ENCODE data around the gene ORC5.
"Not testable (repeated sequence)": the region's sequence is repeated elsewhere in the genome, so short reads cannot be mapped to it uniquely, and the experiment has no call there.

ORC5 gene

GRCh38 chr7:104242638-104243037 is 34.8 kb upstream of the ORC5 start:
- H3K9me3 Mint-ChIP-seq, result peaks cover 4% of the 10 kb centered on the region
- no peak overlapping the region for H3K27ac Mint-ChIP-seq
- TF ChIP-seq CTCF (IDR thresholded peaks at IDR 0.05; ENCODE audit: unreplicated experiment in 3 of 3), result no peak
- no peak overlapping the region for H3K4me3 Mint-ChIP-seq
- peaks cover 14% of the 10 kb centered on the region for H3K4me1 Mint-ChIP-seq
- H3K36me3 Mint-ChIP-seq (ENCODE audit: low read depth), result no peaks in the 10 kb centered on the region
- H3K27me3 Mint-ChIP-seq (ENCODE audit: low read depth), result peaks cover 11% of the 10 kb centered on the region

- TF ChIP-seq CTCF (IDR thresholded peaks at IDR 0.05; ENCODE audit: unreplicated experiment in 3 of 3), result no peak
- Mint-ChIP-seq H3K4me1 (peaks cover 14% of the 10 kb centered on the region), H3K9me3 (peaks cover 3% of the 10 kb centered on the region), H3K27me3 (ENCODE audit: low read depth) (peaks cover 7% of the 10 kb centered on the region), H3K27ac (no peak overlapping the region), H3K36me3 (ENCODE audit: low read depth) (no peaks in the 10 kb centered on the region), H3K4me3 (no peak overlapping the region)
These were observed 33.9 kb upstream of the ORC5 start for GRCh38 chr7:104241538-104242209.

- peaks cover 7% of the 10 kb centered on the region for H3K27me3 Mint-ChIP-seq (ENCODE audit: low read depth)
- H3K4me3 Mint-ChIP-seq, result no peak overlapping the region
- no peak for TF ChIP-seq CTCF (IDR thresholded peaks at IDR 0.05; ENCODE audit: unreplicated experiment in 3 of 3)
- H3K36me3 Mint-ChIP-seq (ENCODE audit: low read depth), result no peaks in the 10 kb centered on the region
- H3K9me3 Mint-ChIP-seq, result peaks cover 4% of the 10 kb centered on the region
- H3K27ac Mint-ChIP-seq, result peak overlapping the region in 1 of 3 experiments; percentile 27
- peaks cover 14% of the 10 kb centered on the region for H3K4me1 Mint-ChIP-seq
These were observed 33.3 kb upstream of the ORC5 start for GRCh38 chr7:104241135-104241534.

DNA sequence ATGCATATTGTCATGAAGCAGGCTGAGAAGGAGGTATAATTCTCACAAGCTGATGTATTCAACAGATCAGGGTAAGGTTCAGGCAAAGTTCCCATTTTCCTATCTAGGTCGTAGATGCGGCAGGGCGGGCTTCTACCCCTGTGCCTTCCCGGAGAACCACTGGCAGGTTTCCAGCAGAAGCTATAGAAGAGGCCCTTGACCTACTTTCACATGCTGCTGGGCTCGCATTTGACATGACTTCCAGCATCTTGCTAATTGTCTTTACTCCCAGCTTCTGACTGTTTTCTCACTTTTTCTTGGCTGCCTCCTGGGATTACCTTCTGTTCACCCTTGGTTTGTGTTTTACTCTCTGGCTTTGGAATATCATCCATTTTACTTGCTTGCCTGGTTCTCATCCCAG is 32.6 kb upstream of the ORC5 start:
- H3K36me3 Mint-ChIP-seq (ENCODE audit: low read depth), result no peaks in the 10 kb centered on the region
- H3K4me3 Mint-ChIP-seq, result no peak overlapping the region
- peak overlapping the region in 1 of 3 experiments; percentile 27 for H3K27ac Mint-ChIP-seq
- no peak for TF ChIP-seq CTCF (IDR thresholded peaks at IDR 0.05; ENCODE audit: unreplicated experiment in 3 of 3)
- peaks cover 4% of the 10 kb centered on the region for H3K9me3 Mint-ChIP-seq
- H3K27me3 Mint-ChIP-seq (ENCODE audit: low read depth), result peaks cover 7% of the 10 kb centered on the region
- H3K4me1 Mint-ChIP-seq, result peaks cover 14% of the 10 kb centered on the region

DNA sequence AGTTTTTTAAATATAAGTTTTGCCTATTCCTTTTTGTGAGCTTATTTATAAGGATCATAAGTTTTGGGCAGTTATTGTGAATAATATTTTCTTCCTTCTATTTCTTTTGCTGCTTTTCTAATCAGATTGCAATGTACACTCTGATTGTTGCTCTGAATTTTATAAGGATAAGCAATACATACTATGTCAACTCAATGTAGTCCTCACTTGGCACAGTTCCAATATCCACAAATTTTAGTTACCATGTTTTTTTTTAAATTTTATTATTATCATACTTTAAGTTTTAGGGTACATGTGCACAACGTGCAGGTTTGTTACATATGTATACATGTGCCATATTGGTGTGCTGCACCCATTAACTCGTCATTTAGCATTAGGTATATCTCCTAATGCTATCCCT is 27.2 kb upstream of the ORC5 start:
- H3K4me3 Mint-ChIP-seq; H3K9me3 Mint-ChIP-seq; H3K36me3 Mint-ChIP-seq (ENCODE audit: low read depth); H3K27ac Mint-ChIP-seq: not testable (repeated sequence)
- Mint-ChIP-seq H3K4me1 (peaks cover 14% of the 10 kb centered on the region), H3K27me3 (ENCODE audit: low read depth) (peaks cover 14% of the 10 kb centered on the region)

DNA sequence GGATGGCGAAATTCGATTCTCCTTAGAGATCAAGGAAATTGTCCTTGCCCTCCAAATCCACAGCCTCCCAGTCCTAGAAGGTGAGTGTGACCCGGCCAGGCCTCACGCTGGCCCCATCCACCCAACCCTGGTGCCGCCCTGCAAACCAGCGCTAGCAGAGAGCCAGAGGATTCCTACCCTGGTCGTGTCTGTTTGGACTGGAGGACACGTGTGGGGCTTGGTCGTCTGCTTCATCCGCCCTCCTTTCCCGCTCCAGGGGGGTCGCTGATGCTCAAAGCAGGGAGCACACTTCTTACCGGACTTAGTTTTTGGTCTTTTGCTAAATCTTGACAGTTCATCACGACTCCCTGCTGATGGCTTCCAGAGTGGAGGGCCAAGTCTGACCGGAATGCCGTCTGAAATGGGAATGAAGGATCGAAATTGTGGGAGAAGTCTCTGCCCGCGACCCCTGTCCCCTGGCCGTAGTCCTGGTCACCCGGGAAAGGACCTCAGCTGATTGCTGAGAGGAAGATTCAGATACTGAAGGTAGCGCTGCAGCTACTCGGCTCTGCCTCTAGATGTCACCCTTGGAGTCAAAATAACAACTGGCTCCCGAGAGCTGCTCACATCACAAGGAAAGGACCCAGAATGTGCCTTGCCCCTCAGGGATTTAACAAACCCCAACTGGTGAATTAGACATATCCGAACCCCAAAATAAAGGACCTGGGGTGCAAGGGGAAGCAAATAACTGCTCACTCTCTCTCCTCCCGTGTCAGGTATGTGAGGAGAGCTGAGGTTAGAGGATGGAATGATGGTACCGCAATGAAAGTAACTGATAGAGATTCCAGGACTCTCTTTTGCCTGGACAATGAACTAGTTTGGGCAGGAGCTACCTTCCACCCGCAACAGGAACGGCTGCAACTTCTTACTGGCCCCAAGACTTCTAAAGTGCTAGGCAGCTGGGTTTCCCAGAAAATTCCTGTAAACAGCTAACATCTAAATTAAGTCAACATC is 23.5 kb upstream of the ORC5 start:
- Mint-ChIP-seq H3K27me3 (ENCODE audit: low read depth) (peaks cover 14% of the 10 kb centered on the region), H3K36me3 (ENCODE audit: low read depth) (no peaks in the 10 kb centered on the region), H3K9me3 (no peaks in the 10 kb centered on the region)

More for the DNA sequence above, 23.5 kb upstream of the ORC5 start:
- peak; percentile 71 to 82 (median 82) for TF ChIP-seq CTCF (IDR thresholded peaks at IDR 0.05; ENCODE audit: unreplicated experiment in 3 of 3)
- Mint-ChIP-seq H3K27ac (no peak overlapping the region), H3K4me3 (peak overlapping the region in 1 of 3 experiments; percentile 65), H3K4me1 (peaks cover 11% of the 10 kb centered on the region)

Measured in nephron (organoid).